ENCODE results near the gene YKT6.

- TF ChIP-seq CTCF (IDR thresholded peaks at IDR 0.05; ENCODE audit: low read depth, low read length), result no peak
- no peak for TF ChIP-seq EZH2phosphoT487 (IDR thresholded peaks at IDR 0.05; ENCODE audit: low read depth)
These were observed 5.2 kb downstream of the YKT6 start for GRCh38 chr7:44206008-44206407.
